Measurements from ENCODE around the gene POU2F3.

The POU2F3 gene

DNA sequence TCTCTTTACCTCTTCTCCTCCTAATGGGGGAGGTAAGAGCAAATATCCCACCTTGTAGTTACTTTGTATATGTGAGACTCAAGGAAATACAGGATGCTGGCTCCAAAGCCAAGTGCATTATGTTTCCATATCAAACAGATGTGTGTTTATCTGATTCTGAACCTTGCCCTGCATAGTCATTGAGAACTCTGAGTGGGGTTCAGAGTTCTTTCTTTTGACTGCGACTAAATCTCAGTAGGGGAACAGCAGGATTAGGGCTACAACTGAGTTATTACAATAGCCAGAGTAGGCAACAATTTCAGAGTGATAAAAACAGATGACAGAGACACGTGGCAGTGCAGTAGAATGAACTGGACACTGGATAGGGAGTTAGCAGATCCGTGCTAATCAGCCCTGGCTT is 51.0 kb downstream of the POU2F3 start:
- ATAC-seq, result no peak

DNA sequence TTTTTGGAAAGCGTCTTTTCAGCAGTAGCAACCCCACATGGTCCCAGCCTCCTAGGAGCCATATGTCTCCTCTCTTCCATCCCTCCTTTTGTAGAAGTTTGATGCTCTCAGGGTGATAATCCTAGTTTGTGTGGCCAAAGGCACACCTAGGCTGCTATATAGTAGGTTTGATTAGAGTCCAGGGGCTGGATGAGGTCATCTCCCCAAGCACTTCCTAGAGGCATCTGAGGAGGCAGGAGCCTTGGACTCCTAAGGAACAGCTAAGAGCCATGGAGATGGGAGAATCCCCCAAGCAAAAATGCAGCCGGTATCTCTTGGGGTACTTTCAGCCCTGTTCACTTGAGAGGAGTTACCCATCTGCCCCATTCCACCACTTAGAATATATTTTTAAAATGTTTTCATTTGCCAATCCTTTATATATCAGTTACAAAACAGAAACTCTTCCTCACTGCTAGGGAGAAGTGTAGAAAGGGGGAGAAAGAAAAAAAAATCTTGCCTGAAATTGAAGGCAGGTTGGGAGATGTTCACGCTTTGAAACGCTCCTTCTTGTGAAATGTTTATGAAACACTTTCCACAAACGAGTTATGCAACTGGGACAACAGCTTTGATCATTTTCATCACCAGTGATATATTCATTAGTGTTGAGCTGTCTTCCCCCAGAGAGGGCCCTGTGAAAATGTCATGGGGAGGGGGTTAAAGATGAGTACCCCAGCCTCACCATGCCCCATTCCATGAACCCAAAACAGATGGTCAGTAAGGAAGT is 53.3 kb downstream of the POU2F3 start:
- ATAC-seq, result no peak

DNA sequence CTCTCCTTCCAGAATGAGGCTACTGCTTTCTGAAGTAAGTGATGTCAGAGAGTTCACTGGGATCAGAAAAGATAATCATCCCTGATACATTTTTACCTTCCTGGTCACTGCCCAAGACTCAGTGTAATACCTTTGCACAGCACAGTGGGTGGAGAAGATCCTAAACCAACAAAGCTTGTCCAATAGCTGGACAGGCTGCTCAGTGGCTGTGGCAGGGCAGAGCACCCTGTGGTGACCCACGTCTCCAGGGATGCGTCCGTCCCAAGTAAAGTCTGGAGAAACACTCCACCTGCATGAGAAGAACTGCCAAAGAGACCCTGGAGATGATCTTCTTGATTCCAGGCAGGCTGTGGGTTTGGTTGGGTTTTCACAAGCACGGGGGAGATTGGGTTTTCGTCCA is 54.2 kb downstream of the POU2F3 start:
- no peak for ATAC-seq

DNA sequence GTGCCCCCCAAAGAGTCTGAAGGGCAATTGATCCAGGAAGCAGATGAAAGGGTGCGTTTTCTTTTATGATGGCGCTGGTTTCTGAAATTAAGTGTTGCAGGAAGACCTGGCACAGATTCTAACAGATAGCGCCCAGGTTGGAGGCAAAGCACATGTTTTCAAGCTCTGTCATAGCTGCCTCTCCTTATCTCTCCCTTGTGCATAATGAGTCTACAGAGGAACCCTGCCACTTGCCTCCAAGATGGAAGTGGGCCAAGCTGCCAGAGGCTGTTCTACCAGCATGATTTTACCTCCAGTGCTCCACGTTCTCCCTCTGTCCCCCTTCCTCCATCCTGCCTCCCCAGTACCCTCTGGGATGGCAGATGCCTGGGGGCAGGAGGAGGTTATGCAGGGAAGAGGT is 55.2 kb downstream of the POU2F3 start:
- ATAC-seq, result no peak

DNA sequence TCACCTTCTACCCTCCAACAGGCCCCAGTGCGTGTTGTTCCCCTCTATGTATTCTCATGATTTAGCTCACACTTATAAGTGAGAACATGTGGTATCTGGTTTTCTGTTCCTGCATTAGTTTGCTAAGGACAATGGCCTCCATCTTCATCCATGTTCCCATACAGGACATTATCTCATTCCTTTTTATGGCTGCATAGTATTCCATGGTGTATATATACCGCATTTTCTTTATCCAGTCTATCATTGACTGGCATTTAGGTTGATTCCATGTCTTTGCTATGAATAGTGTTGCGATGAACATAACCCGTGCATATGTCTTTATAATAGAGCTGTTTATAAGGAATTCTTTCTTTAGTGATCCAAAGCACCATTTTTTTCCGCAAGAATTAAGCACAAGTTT is 56.6 kb downstream of the POU2F3 start:
- ATAC-seq, result no peak

DNA sequence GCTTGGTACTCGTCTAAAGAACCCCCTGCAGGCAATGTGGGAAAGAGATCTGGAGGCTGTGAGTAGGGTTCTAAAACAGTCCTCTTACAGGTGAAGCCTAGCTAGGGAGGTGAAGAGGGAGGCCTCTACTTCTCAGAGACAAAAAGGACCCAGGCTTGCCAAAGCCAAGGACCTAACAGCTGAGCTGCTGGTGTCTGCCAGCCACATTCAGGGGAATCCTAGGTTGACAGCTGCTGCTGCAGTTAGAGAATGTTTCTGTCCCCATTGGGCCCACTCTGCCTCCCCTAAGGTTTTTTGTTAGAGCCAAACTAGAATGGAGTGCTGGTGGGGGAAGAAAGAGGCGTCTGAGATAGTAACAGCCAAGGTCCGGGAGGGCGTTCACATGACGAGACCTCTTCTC is 58.5 kb downstream of the POU2F3 start:
- no peak for ATAC-seq

DNA sequence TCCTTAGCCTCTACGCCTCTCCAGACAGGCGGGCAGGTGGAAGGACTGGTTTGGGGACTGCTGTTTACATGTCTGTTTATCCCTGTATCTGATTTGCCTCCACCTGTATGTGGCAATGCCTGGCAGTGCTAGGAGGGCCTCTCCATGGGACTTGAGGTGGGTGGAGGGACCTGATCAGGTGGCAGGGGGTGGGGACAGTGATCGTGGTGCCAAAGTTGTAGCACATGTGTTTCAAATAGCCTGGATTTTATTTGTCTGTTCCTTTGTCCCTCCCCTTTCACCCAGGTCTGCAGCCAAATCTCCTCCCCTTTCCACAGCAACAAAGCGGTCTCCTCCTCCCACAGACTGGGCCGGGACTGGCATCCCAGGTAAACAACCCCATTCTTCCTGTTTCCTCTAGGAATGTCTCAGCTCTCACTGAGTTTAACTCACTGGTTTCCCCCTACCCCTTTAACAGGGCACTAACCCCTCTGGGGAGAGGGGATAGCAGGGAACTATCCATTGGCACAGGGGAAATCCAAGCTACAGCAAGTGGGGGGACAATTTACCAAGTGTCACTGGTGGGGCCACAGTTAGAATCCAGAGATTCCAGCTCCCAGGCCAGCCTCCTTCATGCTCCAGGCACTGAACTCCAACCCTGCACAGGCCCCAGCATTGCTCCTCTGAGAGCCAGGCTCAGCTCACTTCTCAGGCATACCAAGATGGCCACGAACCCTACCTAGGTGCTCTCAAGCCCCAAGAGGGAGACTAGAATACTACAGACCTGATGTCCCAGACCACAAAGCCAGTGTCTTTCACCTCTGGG is 62.3 kb downstream of the POU2F3 start:
- ATAC-seq, result no peak

DNA sequence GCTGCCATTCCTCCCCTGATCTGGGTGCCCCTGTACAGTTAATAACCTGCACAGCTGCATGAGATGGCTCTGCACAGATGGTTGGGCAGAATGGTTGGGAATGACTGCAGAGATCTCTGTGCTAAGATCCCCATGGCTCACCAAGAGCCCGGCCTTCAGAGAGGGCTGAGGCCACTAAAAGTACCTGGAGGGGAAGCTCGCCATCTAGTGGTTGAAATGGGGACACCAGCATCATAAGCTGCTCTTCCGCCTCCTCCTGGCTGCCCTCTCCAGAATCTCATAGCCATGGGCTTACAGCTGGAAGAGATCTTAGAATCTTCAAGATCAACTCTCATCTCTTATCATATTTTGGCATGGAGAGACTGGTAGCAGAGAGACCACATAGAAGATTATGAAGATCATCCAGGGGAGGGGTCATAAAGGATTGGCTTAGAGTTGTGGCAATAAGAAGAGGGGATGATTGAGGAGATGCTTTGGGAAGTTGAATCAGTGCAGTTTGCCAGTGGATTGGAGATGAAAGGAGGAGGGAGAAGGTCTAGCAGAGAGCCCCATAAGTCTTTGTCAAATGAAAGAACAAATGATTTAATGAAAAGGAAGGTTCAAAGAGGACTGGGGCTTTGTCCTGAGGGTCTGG is 63.2 kb downstream of the POU2F3 start:
- ATAC-seq, result peak in 1 of 2 donors; percentile 83

DNA sequence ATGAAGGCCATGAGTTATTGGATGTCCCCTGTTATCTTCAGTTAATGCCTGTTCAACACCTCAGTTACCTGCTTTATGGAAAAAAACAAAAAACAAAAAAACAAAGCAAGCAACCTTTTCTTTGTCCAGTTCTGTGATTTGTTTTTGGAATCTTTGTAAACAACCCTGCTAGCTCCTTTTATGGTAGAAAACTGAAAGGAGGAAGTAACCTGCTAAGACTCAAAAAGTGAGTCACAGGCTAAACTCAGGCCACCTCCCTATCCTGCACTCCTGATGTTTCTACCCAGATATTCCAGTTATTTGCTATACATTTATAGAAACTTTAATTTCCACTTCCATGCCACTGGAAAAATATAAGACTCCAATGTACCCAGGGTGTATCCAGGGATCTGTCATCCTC is 64.6 kb downstream of the POU2F3 start:
- no peak for ATAC-seq

DNA sequence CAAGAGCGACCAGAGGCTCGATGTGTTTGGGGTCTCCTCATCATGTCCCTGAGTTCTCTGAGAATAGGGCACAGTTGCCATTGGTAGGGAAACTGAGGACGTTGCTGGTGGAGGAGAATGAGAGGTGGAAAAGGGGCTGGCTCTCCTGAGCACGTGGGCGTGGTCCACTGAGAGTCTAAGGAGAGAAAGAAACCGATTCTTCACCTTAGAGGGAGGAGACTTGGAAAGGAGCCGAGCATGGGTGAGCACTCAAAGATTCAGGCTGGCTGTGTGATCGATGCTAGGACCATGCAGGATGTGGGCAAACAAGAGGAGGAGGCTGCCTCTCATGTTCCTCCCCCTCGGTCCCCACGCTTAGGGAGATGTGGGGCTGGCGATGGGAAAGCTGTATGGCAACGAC is 65.3 kb downstream of the POU2F3 start:
- ATAC-seq, result no peak

DNA sequence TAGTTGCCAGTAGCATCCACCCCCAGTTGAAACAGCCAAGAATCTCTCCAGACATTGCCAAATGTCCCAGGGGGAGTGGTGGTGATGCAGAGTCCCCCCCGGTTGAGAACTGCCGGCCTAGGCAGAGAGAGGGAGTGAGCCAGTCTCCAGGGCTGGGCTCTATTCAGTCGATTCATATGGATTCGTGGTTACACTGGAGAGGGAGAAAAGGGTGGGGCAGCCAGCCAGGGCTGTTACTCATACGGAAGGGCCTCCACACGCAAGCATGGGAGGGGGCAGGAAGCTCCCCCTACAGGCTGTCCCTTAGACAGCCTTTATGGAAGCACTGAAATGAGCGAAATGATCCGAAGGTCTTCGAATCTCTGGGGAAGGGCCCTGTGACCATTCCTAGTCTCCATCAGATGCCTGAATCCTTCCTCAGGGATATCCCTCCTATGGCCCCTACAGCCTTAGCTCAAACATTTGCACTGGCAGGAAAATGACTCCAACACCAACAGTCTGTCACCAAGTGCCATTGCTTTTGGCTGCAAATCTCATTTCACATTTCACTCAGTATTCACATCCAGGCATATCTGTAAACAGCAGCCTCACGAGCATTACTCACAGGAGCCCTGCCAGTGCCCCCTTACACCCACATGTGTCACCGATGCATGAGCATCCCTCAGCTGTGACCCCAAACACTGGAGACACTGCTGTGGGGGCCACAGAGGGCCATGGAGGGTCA is 66.7 kb downstream of the POU2F3 start:
- no peak for ATAC-seq

DNA sequence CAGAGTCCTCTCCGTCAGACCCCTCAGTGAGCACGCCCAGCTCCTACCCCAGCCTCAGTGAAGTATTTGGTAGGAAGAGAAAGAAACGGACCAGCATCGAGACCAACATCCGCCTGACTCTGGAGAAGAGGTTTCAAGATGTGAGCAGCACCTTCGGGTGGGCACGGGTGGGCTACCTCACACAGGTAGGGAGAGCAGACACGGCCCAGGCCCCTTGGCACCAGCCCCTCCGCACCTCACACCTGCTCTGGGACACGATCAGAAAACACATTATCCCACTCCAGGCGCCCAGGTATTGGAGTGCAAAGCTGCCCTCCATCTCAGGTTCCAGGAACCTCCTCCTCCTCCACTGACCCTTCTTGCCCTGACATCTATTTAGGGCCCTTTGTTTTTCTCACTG is 67.5 kb downstream of the POU2F3 start:
- ATAC-seq, result no peak

DNA sequence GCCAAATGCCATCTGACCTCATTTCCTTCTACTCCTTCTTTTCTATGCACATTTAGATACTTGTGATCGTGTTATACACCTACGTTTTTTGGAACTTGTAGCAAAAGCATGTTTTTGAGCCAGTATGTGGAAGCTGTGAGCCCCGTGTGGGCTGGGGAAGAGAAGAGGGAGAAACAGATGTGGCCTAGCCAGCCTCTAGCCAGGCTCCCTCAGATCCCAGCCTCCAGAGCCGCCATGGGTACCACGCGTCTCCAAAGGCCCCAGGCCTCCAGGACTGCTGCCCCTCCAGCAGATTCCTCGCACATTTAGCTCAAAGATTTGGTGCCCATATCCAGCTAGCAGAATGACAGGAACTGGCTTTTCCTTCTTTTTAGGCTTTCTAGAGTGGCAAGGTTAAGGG is 68.1 kb downstream of the POU2F3 start:
- ATAC-seq, result no peak

DNA sequence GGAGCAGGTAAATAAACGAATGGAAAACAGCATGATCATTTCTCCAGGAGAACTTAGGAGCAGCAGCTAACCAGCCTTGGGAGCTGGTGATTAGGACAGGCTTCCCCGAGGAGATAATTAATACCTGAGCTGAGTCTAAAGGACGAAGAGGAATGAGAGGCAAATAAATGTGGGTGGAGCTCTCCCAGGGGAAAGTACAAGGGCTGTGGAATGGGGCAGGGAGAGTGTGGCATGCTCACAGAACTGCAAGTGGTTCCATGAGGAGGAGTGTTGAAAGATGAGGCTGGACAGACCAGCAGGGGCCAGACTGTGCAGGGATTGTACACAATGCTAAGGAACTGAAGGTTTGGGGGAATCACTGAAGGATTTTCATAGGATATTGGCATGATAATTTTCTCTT is 70.9 kb downstream of the POU2F3 start:
- no peak for ATAC-seq

DNA sequence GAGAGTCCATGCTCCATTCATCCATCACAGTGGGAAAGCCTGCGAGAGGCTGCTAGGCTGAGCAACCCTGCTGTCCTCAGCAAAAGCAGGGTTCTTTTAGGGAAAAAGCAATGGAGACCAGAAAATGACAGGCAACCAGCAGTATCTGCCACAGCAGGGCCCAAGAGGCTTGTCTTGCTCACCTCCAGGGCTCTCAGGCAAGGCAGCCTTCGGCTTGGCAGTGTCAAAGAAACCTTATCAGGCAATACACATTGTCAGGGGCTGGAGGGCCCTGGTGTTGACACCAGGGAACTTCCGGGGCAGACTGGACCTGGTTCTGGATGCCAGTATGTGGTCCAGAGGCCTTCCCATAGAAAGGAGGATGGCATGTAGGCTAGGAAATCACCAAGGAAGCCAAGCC is 74.9 kb downstream of the POU2F3 start:
- no peak for ATAC-seq

DNA sequence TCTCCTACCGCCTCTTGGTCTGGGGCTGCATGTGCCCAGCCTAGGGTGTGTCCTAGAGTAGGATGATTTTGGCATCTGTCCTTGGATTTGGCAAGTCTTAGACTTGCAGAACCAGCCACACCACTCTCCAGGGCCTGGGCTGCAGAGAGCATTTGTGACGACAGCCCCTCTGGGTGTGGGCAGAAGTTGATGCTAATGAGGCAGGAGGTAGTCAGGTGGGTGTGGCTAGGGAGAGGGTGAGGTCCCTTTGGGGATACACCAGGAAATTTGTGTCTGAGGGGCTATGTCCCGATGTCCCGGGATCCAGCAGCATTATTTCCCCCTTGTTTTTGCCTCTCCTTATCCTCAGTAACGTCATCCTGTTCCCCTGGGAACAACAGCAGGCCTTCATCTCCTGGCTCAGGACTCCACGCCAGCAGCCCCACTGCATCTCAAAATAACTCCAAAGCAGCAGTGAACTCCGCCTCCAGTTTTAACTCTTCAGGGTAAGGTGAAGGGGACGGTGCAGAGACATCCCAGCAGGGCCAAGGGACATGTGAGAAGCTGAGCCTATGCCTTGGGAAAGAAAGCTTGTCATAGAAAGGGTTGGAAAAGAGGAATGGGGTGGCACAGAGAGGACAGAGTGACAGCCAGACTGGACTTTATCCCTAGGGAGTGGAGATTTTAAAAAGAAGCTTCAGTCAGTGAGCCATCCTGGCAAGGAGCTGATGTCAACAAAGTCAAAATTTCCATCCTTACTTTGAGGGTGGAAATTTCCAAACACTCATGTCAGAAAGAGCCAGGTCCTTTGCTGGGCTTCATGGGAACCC is 77.1 kb downstream of the POU2F3 start:
- no peak for ATAC-seq

DNA sequence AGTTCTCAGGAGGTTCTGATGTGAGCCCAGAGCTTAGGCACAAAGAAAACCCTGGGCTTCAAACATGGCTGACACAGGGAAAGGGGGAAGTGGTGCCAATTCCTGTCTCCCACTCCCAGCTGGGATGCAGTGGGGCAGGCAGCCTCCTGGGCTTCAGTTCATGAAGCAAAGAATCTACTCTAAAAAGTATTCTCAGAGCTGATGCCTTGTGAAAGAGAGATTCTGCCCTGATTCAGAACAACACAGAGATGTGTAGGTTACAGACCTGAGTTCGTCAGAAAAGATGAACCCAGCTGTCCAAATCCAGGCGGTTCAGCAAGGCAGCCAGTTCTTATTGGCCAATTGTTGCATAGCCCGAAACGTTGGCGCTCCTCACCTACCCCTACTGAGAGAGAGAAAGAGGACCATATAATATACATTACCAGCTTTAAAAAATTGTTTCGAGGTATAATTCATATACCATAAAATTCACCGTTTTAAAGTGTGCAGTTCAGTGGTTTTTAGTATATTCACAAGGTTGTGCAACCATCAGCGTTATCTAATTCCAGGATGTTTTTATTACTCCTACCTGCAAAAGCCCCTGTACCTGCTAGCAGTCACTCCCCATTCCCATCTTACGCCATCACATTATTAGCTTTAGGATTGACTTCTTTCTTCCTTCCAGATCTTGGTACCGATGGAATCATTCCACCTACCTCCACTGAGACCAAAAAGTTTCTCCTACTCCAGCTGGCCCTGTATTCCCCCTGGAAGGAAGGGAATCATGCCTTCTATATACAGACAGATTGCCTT is 77.9 kb downstream of the POU2F3 start:
- ATAC-seq, result no peak

DNA sequence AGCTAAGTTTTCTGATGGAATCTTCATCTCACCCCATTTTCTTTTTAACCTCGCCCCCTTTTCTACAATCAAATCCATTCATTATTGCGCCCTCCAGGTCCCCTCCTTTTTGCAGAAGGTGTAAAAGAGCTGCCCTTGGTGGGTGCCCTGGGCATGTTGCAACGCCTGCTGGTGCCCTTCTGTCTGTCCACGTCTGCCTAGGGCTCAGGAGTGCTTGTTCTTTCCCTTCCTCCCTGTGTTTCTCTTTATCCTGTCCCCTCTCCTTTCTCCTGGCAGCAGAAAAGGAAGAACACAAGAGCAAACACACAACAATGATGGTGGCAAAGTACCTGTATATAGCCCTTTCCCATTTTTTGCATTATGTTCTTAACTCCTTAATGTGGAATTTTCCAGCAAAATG is 79.0 kb downstream of the POU2F3 start:
- ATAC-seq, result no peak

DNA sequence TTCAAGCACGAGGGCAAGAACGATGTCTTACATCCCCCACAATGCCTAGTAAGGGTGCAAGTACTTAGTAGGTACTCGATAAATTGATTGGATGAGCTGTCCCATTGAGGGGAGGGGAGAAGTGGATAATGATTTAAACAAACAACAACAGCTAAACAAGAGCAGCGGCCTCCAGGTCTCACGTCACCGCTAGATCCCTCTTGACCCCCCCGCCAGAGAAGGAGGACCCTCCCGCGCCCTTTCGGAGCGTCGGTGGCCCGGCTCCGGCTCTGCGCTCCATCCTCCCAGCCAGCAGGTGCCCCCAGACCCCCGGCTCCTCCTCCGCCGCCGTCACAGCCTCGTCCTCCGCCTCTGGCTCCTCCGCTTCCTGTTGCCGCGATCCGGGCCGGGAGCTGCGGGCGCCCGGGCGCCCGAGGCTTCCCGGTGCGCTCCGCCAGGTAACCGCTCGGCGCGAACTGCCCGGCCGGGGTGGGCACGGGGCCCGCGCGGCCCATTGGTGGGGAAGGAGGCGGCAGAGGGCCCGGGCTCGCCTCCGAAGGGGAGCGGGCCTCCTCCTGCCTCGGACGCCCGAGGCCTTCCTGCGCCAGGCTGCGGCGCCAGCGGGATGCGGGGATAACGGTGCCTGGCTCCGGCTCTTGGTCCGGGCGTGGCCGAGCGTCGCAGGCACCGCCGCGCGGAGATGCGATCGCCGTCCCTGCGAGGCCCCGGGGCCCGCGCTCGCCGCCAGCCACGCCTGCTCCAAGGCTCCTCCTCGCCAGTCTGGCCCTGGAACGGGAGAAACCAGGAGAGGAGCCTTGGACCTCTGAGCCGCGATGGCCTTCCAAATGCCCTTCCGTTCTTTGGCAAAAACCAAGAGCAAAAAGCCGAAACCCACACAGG is 85.2 kb downstream of the POU2F3 start, which contains the start of gene TLCD5:
TLCD5 (plus strand) TSS at position 368 of the 879 bp plus-strand sequence. CDS start 2,143 bp downstream, outside the sequence.
- ATAC-seq, result peak; percentile 53 to 72

DNA sequence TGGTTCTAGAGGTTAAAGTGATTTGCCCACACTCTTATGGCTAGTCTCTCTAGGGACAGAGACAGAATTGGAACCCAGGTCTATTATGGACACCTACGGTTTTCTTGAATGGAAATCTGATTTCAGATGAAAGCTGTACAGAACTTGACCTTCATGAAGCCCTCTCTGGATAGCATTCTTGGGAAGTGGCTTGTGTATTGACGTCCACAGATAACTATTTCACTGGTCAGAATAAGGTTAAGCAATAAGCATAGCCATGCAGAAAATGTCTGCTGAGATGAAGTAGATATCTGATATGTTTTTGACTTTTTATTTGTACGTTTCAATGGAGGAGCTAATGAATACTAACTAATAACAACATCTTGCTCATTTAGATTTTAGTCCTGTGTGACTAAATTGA is 86.3 kb downstream of the POU2F3 start:
- no peak for ATAC-seq
